Neuron (in vitro differentiated cells): Measurements from ENCODE around the gene TM7SF3.
"Not testable (repeated sequence)": the region's sequence is repeated elsewhere in the genome, so short reads cannot be mapped to it uniquely, and the experiment has no call there.

Experiments
- H2AFZ ChIP-seq: one replicate; pipeline ENCODE4 v1.6.1; 2013; ENCODE audit warnings: low read depth, mild to moderate bottlenecking, inconsistent platforms, low read length, moderate library complexity
- H3K27me3 ChIP-seq: one replicate; pipeline ENCODE4 v1.6.1; 2013; ENCODE audit warnings: low read length; ENCODE audit not compliant: insufficient read depth
- H3K36me3 ChIP-seq: one replicate; pipeline ENCODE4 v1.6.1; 2013; ENCODE audit warnings: low read length; ENCODE audit not compliant: insufficient read depth
- H3K4me1 ChIP-seq: one replicate; pipeline ENCODE4 v1.6.1; 2013; ENCODE audit warnings: low read length; ENCODE audit not compliant: insufficient read depth
- H3K4me3 ChIP-seq: 2 replicates; pipeline ENCODE4 v1.5.1; 2013; ENCODE audit warnings: mild to moderate bottlenecking, low read length, moderate library complexity
- H3K9me3 ChIP-seq: one replicate; pipeline ENCODE4 v1.6.1; 2013; ENCODE audit warnings: low read length

The TM7SF3 gene

DNA sequence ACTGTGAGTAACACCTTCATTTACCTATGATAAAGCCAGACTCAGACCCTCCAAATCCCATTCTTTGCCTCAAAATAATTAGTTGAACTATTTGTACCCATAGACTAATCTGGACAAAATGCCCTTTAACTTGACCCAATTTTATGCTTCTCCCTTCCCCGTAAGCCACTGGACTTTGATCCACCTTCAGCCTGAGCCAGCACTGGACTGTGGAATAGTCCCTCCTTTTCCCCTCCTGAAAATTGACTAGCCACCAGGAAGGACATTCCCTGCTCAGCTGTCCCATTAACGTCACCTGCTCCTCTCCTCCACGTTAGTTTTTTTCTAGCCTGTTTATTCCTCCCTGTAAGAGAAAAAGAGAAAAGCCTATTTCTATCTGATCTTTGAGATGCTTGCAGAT, 18.5 kb upstream of the TM7SF3 start:
- H3K4me3 ChIP-seq, result no peak overlapping the region
- H3K4me1 ChIP-seq, result no peaks in the 10 kb centered on the region
- no peaks in the 10 kb centered on the region for H3K9me3 ChIP-seq
- no peak overlapping the region for H2AFZ ChIP-seq
- H3K36me3 ChIP-seq, result peaks cover 47% of the 10 kb centered on the region
- no peaks in the 10 kb centered on the region for H3K27me3 ChIP-seq

DNA sequence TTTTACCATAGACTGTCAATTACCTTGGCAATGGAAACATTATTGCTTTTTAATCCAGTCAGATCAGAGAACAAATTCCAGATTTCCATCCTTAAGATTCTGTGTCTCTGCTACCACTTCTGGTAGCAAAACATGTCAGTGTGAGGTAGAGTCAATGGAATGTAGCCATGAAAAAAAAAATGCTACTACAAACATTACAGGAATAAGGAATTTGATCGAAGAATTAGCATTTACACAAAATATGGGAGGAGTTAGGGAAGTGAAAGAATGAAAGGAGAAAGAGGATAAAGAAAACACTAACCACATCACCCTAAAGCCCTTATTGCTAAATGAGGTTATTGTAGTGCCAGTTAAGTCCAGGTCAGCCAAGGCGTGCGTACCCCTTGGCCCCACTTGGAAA, 17.3 kb upstream of the TM7SF3 start:
- Histone ChIP-seq H2AFZ (no peak overlapping the region), H3K27me3 (no peaks in the 10 kb centered on the region), H3K4me3 (no peak overlapping the region), H3K36me3 (peaks cover 54% of the 10 kb centered on the region), H3K9me3 (no peaks in the 10 kb centered on the region), H3K4me1 (no peaks in the 10 kb centered on the region)

DNA sequence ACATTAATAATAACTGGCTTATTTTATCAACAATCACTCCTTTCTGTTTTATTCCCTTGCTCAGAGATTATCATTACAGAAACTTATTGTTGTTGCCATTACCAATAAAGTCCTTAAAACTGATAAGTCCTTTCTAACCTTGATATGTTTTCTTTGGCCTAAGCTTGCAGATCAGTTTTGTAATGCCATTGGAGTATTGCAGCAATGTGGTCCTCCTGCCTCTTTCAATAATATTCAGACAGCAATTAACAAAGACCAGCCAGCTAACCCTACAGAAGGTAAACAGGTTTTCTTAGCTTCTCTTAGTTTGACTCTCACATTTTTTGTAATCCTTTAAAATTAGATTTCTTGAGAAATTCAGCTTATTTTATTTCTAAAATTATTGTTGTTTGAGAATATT, 12.1 kb upstream of the TM7SF3 start:
- Histone ChIP-seq H3K36me3 (peaks cover 39% of the 10 kb centered on the region), H3K4me3 (no peak overlapping the region), H2AFZ (no peak overlapping the region), H3K27me3 (no peaks in the 10 kb centered on the region), H3K4me1 (peaks cover 13% of the 10 kb centered on the region), H3K9me3 (no peaks in the 10 kb centered on the region)

DNA sequence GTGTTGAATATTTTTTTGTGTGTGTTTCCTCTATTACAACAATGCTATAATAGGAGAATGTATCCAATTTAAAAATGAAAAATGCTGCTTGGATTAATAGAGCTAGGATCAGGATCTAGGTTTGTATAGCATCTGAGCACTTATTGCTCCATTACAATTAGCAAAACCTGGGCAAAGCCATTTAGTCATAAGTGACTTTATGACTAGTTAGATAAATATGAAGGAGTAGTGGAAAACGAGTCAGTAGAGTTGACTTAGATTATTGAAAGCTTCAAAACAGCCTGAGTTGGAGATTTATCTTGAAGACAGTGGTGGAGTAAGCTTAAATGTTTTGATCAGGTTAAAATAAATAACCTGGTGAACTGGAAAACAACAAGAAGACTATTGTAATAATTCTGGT, 10.9 kb upstream of the TM7SF3 start:
- Histone ChIP-seq H3K36me3 (peaks cover 30% of the 10 kb centered on the region), H3K27me3 (no peaks in the 10 kb centered on the region), H2AFZ (no peak overlapping the region), H3K4me3 (no peak overlapping the region), H3K4me1 (peaks cover 13% of the 10 kb centered on the region), H3K9me3 (no peaks in the 10 kb centered on the region)

DNA sequence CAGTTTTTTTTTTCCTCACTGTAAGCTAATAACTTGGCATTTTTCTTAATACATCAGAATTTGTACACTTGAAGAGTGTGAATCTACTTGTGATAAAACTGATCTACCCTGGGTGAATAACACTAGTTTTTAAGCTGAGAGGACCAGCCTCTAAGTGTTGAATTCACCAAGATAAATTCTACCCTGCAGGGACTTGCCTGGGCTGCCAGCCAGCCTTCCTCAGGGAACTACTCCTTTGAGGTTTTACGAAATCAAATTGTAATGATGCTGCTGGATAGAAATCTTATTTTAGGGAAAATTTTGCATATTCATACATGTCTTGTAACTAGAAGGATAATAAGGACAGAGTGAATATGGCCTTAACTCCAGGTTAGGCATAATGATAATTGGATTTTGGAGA, 10.1 kb upstream of the TM7SF3 start:
- Histone ChIP-seq H2AFZ (no peak overlapping the region), H3K4me3 (no peak overlapping the region), H3K27me3 (no peaks in the 10 kb centered on the region), H3K36me3 (peaks cover 23% of the 10 kb centered on the region), H3K9me3 (no peaks in the 10 kb centered on the region), H3K4me1 (peaks cover 13% of the 10 kb centered on the region)

DNA sequence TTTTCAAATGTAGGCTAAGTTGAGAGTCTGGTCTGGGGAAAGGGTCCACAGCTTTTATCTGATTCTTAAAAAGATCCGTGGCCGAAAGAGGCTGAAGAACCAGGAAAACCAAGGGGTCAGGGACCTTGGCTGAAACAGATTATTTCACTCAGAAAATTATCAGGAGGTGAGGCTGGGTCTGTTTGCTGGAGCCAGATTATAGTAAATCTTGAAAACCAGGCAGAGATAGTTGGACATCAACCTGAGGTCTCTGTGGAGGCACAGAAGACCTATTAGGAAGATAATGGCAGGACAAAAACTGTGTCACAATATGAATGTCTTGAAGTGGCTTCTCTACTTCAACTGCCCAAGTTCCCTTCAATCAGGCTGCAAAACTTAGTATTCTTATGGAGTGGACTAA, 6.6 kb upstream of the TM7SF3 start:
- Histone ChIP-seq H3K27me3 (no peaks in the 10 kb centered on the region), H3K4me1 (peaks cover 13% of the 10 kb centered on the region), H3K36me3 (no peaks in the 10 kb centered on the region), H3K4me3 (no peak overlapping the region), H2AFZ (no peak overlapping the region), H3K9me3 (no peaks in the 10 kb centered on the region)

DNA sequence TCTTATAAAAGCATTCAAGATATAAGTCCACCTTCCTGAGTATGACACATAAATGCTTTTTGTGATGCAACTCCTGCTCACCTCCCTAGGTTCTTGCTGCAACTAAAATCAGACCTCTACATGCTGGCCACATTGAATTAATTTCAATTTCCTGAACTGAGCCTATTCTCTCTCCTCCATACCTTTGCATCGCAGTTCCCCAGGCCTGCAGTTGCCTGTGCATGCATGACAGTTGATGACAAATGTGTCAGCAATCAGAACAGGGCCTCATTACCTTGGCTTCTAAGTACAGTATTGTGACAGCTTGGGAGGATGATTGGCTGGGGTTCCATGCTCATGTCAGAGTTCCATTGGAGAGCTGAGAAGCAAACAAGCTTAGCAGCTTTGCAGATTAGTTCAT, 3.9 kb upstream of the TM7SF3 start:
- Histone ChIP-seq H3K36me3 (no peaks in the 10 kb centered on the region), H3K9me3 (no peaks in the 10 kb centered on the region), H3K4me1 (peaks cover 7% of the 10 kb centered on the region), H2AFZ (no peak overlapping the region), H3K27me3 (no peaks in the 10 kb centered on the region), H3K4me3 (no peak overlapping the region)

DNA sequence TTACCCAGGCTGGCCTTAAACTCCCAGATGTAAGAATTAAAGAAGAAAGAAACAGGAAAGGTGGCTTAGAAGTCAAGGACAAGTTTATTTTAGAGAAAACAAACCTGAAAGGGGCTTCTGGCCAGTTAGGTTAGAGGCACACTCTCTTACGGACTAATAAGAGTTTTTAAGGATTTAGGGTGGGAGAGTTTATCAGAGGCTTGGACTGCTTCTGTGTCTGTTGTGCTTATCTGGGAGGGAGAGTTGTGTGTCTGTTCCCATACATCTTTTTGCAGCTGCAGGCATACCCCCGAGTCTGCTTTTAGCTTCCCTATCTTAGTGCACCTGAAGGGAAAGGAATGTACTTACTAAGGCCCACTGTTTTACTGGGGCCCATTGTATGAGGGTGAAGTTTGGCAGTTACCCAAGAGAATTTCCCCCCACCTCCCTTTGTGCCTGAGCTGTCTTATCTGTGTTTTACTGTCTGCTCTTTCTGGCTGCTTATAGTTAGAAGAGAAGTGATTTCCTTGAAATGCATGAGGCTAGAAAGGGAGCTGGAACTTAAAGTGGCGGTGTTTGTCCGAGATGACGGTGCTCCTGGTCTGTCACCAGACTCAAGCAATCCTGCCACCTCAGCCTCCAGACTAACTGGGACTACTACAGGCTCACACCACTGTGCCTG, 3.1 kb upstream of the TM7SF3 start:
- not testable (repeated sequence) for H2AFZ ChIP-seq, H3K36me3 ChIP-seq, H3K9me3 ChIP-seq, H3K27me3 ChIP-seq, H3K4me3 ChIP-seq
- peaks cover 12% of the 10 kb centered on the region for H3K4me1 ChIP-seq

DNA sequence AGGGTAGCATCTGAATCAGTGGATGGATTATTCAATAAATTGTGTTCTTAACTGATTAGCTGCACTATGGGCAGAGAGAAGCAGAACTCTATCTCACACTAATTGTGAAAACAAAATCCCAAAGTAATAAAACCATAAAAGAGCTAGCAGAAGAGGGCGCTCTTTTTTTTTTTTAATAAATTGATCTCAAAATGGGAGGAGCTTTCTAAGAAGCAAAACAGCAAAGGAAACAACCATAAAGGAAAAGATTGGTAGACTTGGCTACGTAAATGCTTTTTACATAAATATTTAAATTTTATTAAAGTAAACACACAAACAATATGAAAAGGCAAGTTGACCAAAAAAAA, 1.5 kb upstream of the TM7SF3 start:
- Histone ChIP-seq H3K27me3 (no peaks in the 10 kb centered on the region), H3K9me3 (no peaks in the 10 kb centered on the region), H2AFZ (no peak overlapping the region), H3K4me1 (peaks cover 25% of the 10 kb centered on the region), H3K36me3 (no peaks in the 10 kb centered on the region), H3K4me3 (no peak overlapping the region)

DNA sequence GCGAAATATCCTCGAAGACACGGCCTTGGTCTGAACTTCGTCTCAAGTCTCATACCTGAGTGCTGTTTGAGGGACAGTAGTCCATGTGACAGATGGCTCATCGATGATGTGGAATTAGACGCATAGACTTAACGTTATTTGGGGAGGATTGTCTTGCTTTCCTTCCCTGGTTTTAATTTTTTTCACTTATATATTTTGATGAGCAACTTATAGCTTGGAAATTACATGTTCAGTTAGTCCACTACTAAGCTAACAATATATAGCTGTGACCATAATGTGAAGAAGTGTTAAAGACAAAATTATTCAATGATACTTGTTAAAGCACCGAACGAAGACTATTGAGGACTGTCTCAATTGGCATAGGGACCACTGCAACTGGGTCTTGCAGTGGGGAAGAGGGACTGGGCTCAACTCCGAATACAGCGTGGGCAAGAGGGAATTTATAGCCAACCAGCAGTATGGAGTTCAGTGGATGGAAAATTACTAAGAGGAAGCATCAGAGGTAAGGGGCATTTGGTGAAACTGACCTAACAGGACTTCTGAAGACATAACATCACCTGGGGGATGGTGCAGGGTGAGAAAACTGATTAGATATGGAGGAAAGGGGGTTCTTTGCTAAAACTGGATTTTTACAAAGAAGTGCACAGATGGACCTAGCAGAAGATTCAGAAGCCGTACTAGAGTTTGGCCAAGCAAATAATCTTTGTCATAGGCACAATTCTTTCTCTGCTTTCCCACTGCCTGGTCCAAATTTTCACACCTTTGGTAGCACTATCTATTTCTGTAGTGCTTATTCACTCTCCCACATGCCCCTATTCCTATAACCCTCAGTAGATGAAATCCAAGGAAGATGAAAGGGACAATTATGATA, 910 bp upstream of the TM7SF3 start:
- Histone ChIP-seq H3K4me1 (peaks cover 31% of the 10 kb centered on the region), H3K36me3 (no peaks in the 10 kb centered on the region), H2AFZ (peak overlapping the region; percentile 82), H3K9me3 (no peaks in the 10 kb centered on the region), H3K27me3 (no peaks in the 10 kb centered on the region), H3K4me3 (peak overlapping the region; percentile 66)

DNA sequence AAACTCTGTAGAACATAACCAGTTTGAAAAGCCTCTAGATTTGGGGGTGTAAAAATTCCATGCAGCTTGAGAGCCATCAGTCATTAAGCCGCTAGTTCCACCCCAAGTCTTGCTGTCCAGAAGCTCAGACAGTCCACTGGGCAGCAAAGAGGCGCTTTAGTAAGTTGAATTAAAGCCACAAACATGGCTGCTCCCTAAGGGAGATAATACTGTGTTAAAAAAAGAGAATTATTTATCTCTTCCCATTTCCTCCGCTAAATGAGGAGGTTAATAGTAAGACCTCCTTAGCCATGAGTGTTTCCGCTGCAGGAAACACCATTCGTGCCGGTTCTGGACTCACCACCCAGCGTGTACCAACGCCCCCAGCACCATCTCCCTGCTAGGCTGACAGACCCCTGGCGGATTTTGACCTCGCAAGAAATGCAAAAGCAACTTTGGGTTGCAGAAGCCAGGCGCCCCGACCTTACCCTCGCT, 536 bp downstream of the TM7SF3 start:
- Histone ChIP-seq H3K27me3 (no peaks in the 10 kb centered on the region), H3K9me3 (no peaks in the 10 kb centered on the region), H3K36me3 (no peaks in the 10 kb centered on the region), H3K4me3 (peak overlapping the region; percentile 66), H3K4me1 (peaks cover 35% of the 10 kb centered on the region), H2AFZ (peak overlapping the region; percentile 82)

DNA sequence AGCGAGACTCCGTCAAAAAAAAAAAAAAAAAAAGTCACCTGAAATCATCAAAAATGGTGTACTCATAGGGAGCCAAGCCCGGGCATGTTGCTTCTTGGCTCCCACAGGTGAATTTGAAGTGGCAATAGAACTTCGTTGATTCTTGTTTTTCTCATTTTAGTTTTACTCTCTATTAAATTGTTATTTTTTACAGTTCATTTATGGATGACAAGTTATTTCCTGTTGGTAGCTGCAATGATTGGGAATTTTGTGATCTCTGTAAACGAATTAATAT, 1.3 kb downstream of the TM7SF3 start:
- Histone ChIP-seq H2AFZ (no peak overlapping the region), H3K9me3 (no peaks in the 10 kb centered on the region), H3K4me1 (peaks cover 35% of the 10 kb centered on the region), H3K4me3 (peak overlapping the region; percentile 66), H3K27me3 (no peaks in the 10 kb centered on the region), H3K36me3 (no peaks in the 10 kb centered on the region)

DNA sequence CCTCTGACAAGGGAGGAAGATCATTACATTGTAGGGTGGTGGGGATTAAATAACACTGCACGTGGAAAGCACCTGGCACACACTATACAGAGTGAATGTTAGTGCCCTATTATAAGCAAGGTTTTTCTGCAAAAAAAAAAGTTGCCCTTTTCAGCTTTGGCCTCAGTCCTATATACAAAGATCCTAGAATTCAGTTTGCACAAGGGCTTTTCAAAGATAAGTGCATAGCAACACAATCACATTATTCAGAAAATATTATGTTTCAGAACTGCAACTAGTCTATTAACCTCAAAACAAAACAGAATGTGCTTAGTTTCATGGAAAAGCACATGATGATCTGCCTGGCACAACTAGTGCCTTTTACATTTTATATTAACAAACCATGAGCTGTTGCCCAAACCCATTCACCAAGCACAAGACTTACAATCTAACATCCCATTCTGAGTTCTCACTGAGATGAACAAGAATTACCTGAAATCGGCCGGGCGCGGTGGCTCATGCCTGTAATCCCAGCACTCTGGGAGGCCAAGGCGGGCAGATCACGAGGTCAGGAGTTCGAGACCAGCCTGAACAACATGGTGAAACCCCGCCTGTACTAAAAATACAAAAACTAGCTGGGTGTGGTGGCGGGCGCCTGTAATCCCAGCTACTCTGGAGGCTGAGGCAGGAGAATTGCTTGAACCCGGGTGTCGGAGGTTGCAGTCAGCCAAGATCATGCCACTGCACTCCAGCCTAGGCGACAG, 1.8 kb downstream of the TM7SF3 start:
- peaks cover 35% of the 10 kb centered on the region for H3K4me1 ChIP-seq
- no peak overlapping the region for H3K4me3 ChIP-seq
- H3K27me3 ChIP-seq, result no peaks in the 10 kb centered on the region
- H3K36me3 ChIP-seq, result no peaks in the 10 kb centered on the region
- H3K9me3 ChIP-seq, result no peaks in the 10 kb centered on the region
- H2AFZ ChIP-seq, result no peak overlapping the region
